ENCODE data around the gene SEC62. TPM values are rescaled to one million over a fixed set of nuclear protein-coding genes. Genes with fewer than 3 reads are reported as not detected.
"Not testable (repeated sequence)": the region's sequence is repeated elsewhere in the genome, so short reads cannot be mapped to it uniquely, and the experiment has no call there.

The SEC62 gene
- total and polyA plus RNA-seq, 2 experiments from 2014 or later, result 23.6 to 306 TPM

- not testable (repeated sequence) for H3K9me2 ChIP-seq (ENCODE audit: insufficient read depth); H2AFZ ChIP-seq; DNase-seq (ENCODE audit: low spot score); H3K9me3 Mint-ChIP-seq; H3K27ac ChIP-seq (ENCODE audit: low read depth); H3K36me3 Mint-ChIP-seq (ENCODE audit: low read depth); H4K20me1 ChIP-seq (replicated peaks; ENCODE audit: insufficient read depth); H3K27me3 ChIP-seq (ENCODE audit: insufficient read depth); H3K4me1 ChIP-seq (ENCODE audit: insufficient read depth); H3K79me2 ChIP-seq (replicated peaks; ENCODE audit: insufficient read depth); H3K27me3 Mint-ChIP-seq (ENCODE audit: insufficient read depth, low read depth, poor library complexity); H3K4me2 ChIP-seq; H3K4me1 Mint-ChIP-seq; ATAC-seq; H3K4me3 ChIP-seq; H3K27ac Mint-ChIP-seq; H3F3A ChIP-seq (replicated peaks; ENCODE audit: low read depth); H3K36me3 ChIP-seq (ENCODE audit: insufficient read depth); H3K4me3 Mint-ChIP-seq
These were observed 52.7 kb downstream of the SEC62 start for GRCh38 chr3:170019306-170019705.

DNA sequence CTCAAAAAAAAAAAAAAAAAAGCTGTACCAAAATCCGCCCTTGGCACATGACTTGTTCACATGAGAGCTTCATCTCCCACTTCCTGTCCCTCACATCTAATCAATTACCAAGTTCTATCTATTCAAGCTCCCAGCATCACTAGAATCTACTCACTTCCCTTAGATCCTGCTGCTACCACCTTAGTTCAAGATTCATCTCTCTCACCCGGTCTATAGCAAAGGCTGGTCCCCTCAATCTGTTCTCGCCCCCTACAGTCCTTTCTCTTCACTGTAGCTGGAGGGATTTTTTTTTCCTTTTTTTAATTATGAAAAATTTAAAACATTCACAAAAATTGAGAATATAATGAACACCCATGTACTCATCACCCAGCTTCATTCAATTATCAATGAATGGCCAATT lies 54.5 kb downstream of the SEC62 start:
- Histone ChIP-seq H3K4me1 (ENCODE audit: insufficient read depth) (no peaks in the 10 kb centered on the region), H4K20me1 (replicated peaks; ENCODE audit: insufficient read depth) (no peaks in the 10 kb centered on the region), H2AFZ (no peak overlapping the region), H3K9me2 (ENCODE audit: insufficient read depth) (no peaks in the 10 kb centered on the region), H3K4me3 (no peak overlapping the region), H3K4me2 (no peak overlapping the region), H3K27me3 (ENCODE audit: insufficient read depth) (no peaks in the 10 kb centered on the region), H3K79me2 (replicated peaks; ENCODE audit: insufficient read depth) (no peaks in the 10 kb centered on the region), H3K36me3 (ENCODE audit: insufficient read depth) (no peaks in the 10 kb centered on the region), H3F3A (replicated peaks; ENCODE audit: low read depth) (no peaks in the 10 kb centered on the region), H3K27ac (ENCODE audit: low read depth) (no peak overlapping the region)
- H3K4me3 Mint-ChIP-seq, result no peak overlapping the region
- DNase-seq (ENCODE audit: low spot score), result peak; percentile 56
- no peaks in the 10 kb centered on the region for H3K4me1 Mint-ChIP-seq
- H3K27me3 Mint-ChIP-seq (ENCODE audit: insufficient read depth, low read depth, poor library complexity), result peaks cover 2% of the 10 kb centered on the region
- H3K36me3 Mint-ChIP-seq (ENCODE audit: low read depth), result no peaks in the 10 kb centered on the region
- ATAC-seq, result peak; percentile 75
- TF ChIP-seq POLR2AphosphoS5 (IDR thresholded peaks at IDR 0.05; ENCODE audit: low read depth) (no peak), CTCF (conservative IDR thresholded peaks at IDR 0.05; ENCODE audit: low read depth in 2 of 2) (peak; percentile 61 to 70)
- no peak overlapping the region for H3K27ac Mint-ChIP-seq
- no peaks in the 10 kb centered on the region for H3K9me3 Mint-ChIP-seq

- Mint-ChIP-seq H3K36me3 (ENCODE audit: low read depth) (no peaks in the 10 kb centered on the region), H3K27me3 (ENCODE audit: insufficient read depth, low read depth, poor library complexity) (peaks cover 2% of the 10 kb centered on the region), H3K4me1 (no peaks in the 10 kb centered on the region), H3K4me3 (no peak overlapping the region), H3K9me3 (no peaks in the 10 kb centered on the region), H3K27ac (no peak overlapping the region)
- Histone ChIP-seq H2AFZ (no peak overlapping the region), H3K27me3 (ENCODE audit: insufficient read depth) (no peaks in the 10 kb centered on the region), H3K9me2 (ENCODE audit: insufficient read depth) (no peaks in the 10 kb centered on the region), H3K36me3 (ENCODE audit: insufficient read depth) (no peaks in the 10 kb centered on the region), H3K27ac (ENCODE audit: low read depth) (no peak overlapping the region), H3K4me3 (no peak overlapping the region), H3K4me2 (no peak overlapping the region), H4K20me1 (replicated peaks; ENCODE audit: insufficient read depth) (no peaks in the 10 kb centered on the region), H3K4me1 (ENCODE audit: insufficient read depth) (no peaks in the 10 kb centered on the region), H3K79me2 (replicated peaks; ENCODE audit: insufficient read depth) (no peaks in the 10 kb centered on the region), H3F3A (replicated peaks; ENCODE audit: low read depth) (no peaks in the 10 kb centered on the region)
- ATAC-seq, result no peak
- no peak for DNase-seq (ENCODE audit: low spot score)
- no peak for TF ChIP-seq POLR2AphosphoS5 (IDR thresholded peaks at IDR 0.05; ENCODE audit: low read depth)
- TF ChIP-seq REST (IDR thresholded peaks at IDR 0.05; ENCODE audit: unreplicated experiment), result no peak
- TF ChIP-seq JUNB (IDR thresholded peaks at IDR 0.05; ENCODE audit: unreplicated experiment), result no peak
- TF ChIP-seq NANOG (IDR thresholded peaks at IDR 0.05; ENCODE audit: borderline replicate concordance), result no peak
- TF ChIP-seq EZH2phosphoT487 (IDR thresholded peaks at IDR 0.05; ENCODE audit: unreplicated experiment), result no peak
- TF ChIP-seq, protein P1, sequence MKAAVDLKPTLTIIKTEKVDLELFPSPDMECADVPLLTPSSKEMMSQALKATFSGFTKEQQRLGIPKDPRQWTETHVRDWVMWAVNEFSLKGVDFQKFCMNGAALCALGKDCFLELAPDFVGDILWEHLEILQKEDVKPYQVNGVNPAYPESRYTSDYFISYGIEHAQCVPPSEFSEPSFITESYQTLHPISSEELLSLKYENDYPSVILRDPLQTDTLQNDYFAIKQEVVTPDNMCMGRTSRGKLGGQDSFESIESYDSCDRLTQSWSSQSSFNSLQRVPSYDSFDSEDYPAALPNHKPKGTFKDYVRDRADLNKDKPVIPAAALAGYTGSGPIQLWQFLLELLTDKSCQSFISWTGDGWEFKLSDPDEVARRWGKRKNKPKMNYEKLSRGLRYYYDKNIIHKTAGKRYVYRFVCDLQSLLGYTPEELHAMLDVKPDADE (IDR thresholded peaks at IDR 0.05), result no peak
- TF ChIP-seq CTCF (conservative IDR thresholded peaks at IDR 0.05; ENCODE audit: low read depth in 2 of 2), result no peak
- TF ChIP-seq ZNF114 (CRISPR knock-in tag; IDR thresholded peaks at IDR 0.05), result no peak
- TF ChIP-seq CREB1 (CRISPR knock-in tag; IDR thresholded peaks at IDR 0.05; ENCODE audit: low read depth), result no peak
These were observed 55.7 kb downstream of the SEC62 start for GRCh38 chr3:170022336-170022735.

Measured in GM23338 (cell line).